GM12891 (cell line): ENCODE data around the gene SCAI.
"Not testable (repeated sequence)": the region's sequence is repeated elsewhere in the genome, so short reads cannot be mapped to it uniquely, and the experiment has no call there.

Experiments used
- POLR2A ChIP-seq: IDR thresholded peaks from 2 replicates; pipeline ENCODE4 v1.6.1; 2011; ENCODE audit warnings: low read depth, low read length, control low read depth
- TAF1 ChIP-seq: IDR thresholded peaks from 2 replicates; pipeline ENCODE4 v1.6.1; 2011; ENCODE audit warnings: low read depth, low read length, control low read depth

- not testable (repeated sequence) for TF ChIP-seq TAF1, POLR2A
Measured at GRCh38 chr9:125114503-125114902, 28.8 kb downstream of the SCAI start.
